Gastroesophageal sphincter (tissue), 4 donors: ENCODE results near the gene SLC18A2. TPM values are rescaled to one million over a fixed set of nuclear protein-coding genes. Genes with fewer than 3 reads are reported as not detected.
"Not testable (repeated sequence)": the region's sequence is repeated elsewhere in the genome, so short reads cannot be mapped to it uniquely, and the experiment has no call there.

Source experiments
- ATAC-seq: fragments of 150-250 bp; one replicate; pipeline ENCODE4 v1.9.1; 2016; ENCODE audit warnings: mild to moderate bottlenecking, moderate library complexity
- H3K27ac ChIP-seq, 4 donors: fragments of 200-600 bp; sonication (generic) in 3 of 4; 1 replicate in 3 of 4; 2 replicates in 1 of 4; pipeline ENCODE4 v1.5.1; 2016 to 2019
- H3K27me3 ChIP-seq: fragments of 200-600 bp; sonication (generic); one replicate; pipeline ENCODE4 v1.5.1; 2019
- H3K36me3 ChIP-seq, 2 donors: fragments of 200-600 bp; sonication (generic); one replicate each; pipeline ENCODE4 v1.5.1; 2019; ENCODE audit warnings: control low read depth in 1 of 2
- H3K4me1 ChIP-seq, 3 donors: fragments of 200-600 bp; sonication (generic); 1 replicate in 2 of 3; 2 replicates in 1 of 3; pipeline ENCODE4 v1.5.1; 2016 to 2019; ENCODE audit warnings: control low read depth in 2 of 3
- H3K4me3 ChIP-seq, 2 donors: fragments of 200-600 bp; sonication (generic); one replicate each; pipeline ENCODE4 v1.5.1; 2019; ENCODE audit warnings: mild to moderate bottlenecking in 1 of 2, moderate library complexity in 1 of 2
- H3K9me3 ChIP-seq, 3 donors: fragments of 200-600 bp; sonication (generic); one replicate each; pipeline ENCODE4 v1.5.1; 2017 to 2019; ENCODE audit warnings: control low read depth in 2 of 3
- CTCF ChIP-seq, 4 experiments: fragments of 200-600 bp in 2 of 4; fragments of 450-650 bp in 2 of 4; sonication (generic) in 1 of 4; IDR thresholded peaks; one replicate each; pipeline ENCODE4 v1.5.1; 2017 to 2019; ENCODE audit warnings: antibody characterized with exemption in 4 of 4, mild to moderate bottlenecking in 2 of 4, moderate library complexity in 2 of 4
- EP300 ChIP-seq: sonication (generic); formaldehyde crosslinking; IDR thresholded peaks from one replicate; pipeline ENCODE4 v1.6.1; 2017; ENCODE audit warnings: antibody characterized with exemption, mild to moderate bottlenecking
- POLR2A ChIP-seq, 2 donors: fragments of 450-650 bp; IDR thresholded peaks; one replicate each; pipeline ENCODE4 v1.6.1; 2017; ENCODE audit warnings: antibody characterized with exemption in 2 of 2, mild to moderate bottlenecking in 2 of 2, moderate library complexity in 1 of 2
- POLR2AphosphoS5 ChIP-seq: sonication (generic); formaldehyde crosslinking; IDR thresholded peaks from one replicate; pipeline ENCODE4 v1.6.1; 2017; ENCODE audit warnings: antibody characterized with exemption
- WGBS, 2 donors: methylation state at CpG; one replicate each; pipeline ENCODE4 v1.1.5; 2018; ENCODE audit warnings: low coverage in 1 of 2; 5-methylcytosine and 5-hydroxymethylcytosine counted together
- total RNA-seq, 4 donors: library from RNA; depleted of rRNA; stranded (reverse); fragments of >200 nt; gene quantifications; one replicate each; pipeline ENCODE4 v1.1.0, GENCODE V29; 2016

Gene SLC18A2
- total RNA-seq, 4 donors from 2014 or later: 0.82 to 1.9 (median 0.89) TPM

- H3K4me1 ChIP-seq: no peaks in the 10 kb centered on the region
These were observed 58.5 kb downstream of the SLC18A2 start for GRCh38 chr10:117299435-117299834.

DNA sequence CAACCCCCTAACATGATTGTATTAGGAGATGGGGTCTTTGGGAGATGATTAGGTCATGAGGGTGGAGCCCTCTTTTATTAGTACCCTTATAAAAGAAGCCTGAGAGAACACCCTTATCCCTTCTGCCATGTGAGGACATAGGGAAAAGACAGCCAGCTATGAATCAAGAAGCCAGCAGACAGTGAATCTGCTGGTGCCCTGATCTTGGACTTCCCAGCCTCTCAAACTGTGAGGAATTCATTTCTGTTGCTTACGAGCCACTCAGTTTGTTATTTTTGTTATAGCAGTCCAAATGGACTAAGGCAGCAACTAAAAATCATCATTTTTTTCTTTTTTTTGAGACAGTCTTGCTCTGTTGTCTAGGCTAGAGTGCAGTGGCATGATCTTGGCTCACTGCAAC is 59.8 kb downstream of the SLC18A2 start:
- Histone ChIP-seq H3K27ac (no peak overlapping the region), H3K4me3 (no peak overlapping the region), H3K36me3 (no peaks in the 10 kb centered on the region), H3K27me3 (no peaks in the 10 kb centered on the region), H3K4me1 (no peaks in the 10 kb centered on the region), H3K9me3 (no peaks in the 10 kb centered on the region)
- WGBS, 2 donors: 83 to 95% methylated on average over 1 of the region's 1 CpG
- TF ChIP-seq POLR2AphosphoS5 (no peak), POLR2A (IDR thresholded peaks at IDR 0.05) (no peak), EP300 (no peak), CTCF (IDR thresholded peaks at IDR 0.05) (no peak)
- no peak for ATAC-seq

More at GRCh38 chr10:117299435-117299834, 58.5 kb downstream of the SLC18A2 start:
- Histone ChIP-seq H3K4me3 (no peak overlapping the region), H3K9me3 (no peaks in the 10 kb centered on the region), H3K36me3 (no peaks in the 10 kb centered on the region), H3K27me3 (no peaks in the 10 kb centered on the region), H3K27ac (no peak overlapping the region)
- TF ChIP-seq CTCF (IDR thresholded peaks at IDR 0.05) (no peak), POLR2AphosphoS5 (no peak), EP300 (no peak), POLR2A (IDR thresholded peaks at IDR 0.05) (no peak)
- no peak for ATAC-seq

GRCh38 chr10:117303451-117303850 is 62.5 kb downstream of the SLC18A2 start:
- not testable (repeated sequence) for H3K9me3 ChIP-seq, ATAC-seq, H3K4me3 ChIP-seq, H3K4me1 ChIP-seq, H3K27ac ChIP-seq, H3K36me3 ChIP-seq, H3K27me3 ChIP-seq
- 94% methylated on average over 2 of the region's 3 CpGs for WGBS, 2 donors

DNA sequence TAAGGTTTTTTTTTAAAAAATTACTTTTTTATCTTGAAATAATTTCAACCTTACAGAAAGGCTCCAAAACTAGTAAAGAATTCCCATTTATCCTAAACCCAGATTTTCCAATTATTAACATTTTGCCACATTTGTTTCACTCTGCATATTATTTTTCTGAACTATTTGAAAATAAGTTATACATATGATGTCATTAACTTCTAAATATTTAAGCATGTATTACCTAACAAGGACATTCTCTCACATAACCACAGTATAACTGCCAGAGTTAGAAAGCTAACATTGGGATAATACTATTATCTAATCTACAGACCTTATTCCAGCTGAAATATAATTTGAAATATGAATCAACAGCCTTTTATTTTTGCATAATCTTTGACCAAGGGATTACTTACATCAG is 65.8 kb downstream of the SLC18A2 start:
- Histone ChIP-seq H3K4me3 (no peak overlapping the region), H3K27me3 (no peaks in the 10 kb centered on the region), H3K9me3 (no peaks in the 10 kb centered on the region), H3K27ac (no peak overlapping the region), H3K36me3 (no peaks in the 10 kb centered on the region), H3K4me1 (no peaks in the 10 kb centered on the region)
- ATAC-seq: no peak
- TF ChIP-seq EP300 (no peak), POLR2A (IDR thresholded peaks at IDR 0.05) (no peak), CTCF (IDR thresholded peaks at IDR 0.05) (no peak), POLR2AphosphoS5 (no peak)

GRCh38 chr10:117311261-117311660 is 70.3 kb downstream of the SLC18A2 start:
- TF ChIP-seq POLR2A (IDR thresholded peaks at IDR 0.05) (no peak), CTCF (IDR thresholded peaks at IDR 0.05) (no peak), EP300 (no peak), POLR2AphosphoS5 (no peak)
- Histone ChIP-seq H3K4me3 (no peak overlapping the region), H3K36me3 (peaks cover 0 to 1% of the 10 kb centered on the region in 2 donors), H3K9me3 (no peaks in the 10 kb centered on the region), H3K27me3 (no peaks in the 10 kb centered on the region), H3K27ac (no peak overlapping the region), H3K4me1 (no peaks in the 10 kb centered on the region)
- no peak for ATAC-seq
- 89 to 98% methylated on average over 5 of the region's 5 CpGs for WGBS, 2 donors

- H3K4me1 ChIP-seq: no peaks in the 10 kb centered on the region
- peaks cover 0 to 5% of the 10 kb centered on the region in 2 donors for H3K36me3 ChIP-seq
- no peak for ATAC-seq
- H3K27ac ChIP-seq: no peak overlapping the region
- 92 to 97% methylated on average over 4 of the region's 4 CpGs for WGBS, 2 donors
- no peaks in the 10 kb centered on the region for H3K27me3 ChIP-seq
- TF ChIP-seq CTCF (IDR thresholded peaks at IDR 0.05): no peak
- no peak for TF ChIP-seq POLR2A (IDR thresholded peaks at IDR 0.05)
- TF ChIP-seq EP300: no peak
- no peak for TF ChIP-seq POLR2AphosphoS5
- no peak overlapping the region for H3K4me3 ChIP-seq
- no peaks in the 10 kb centered on the region for H3K9me3 ChIP-seq
These were observed 71.5 kb downstream of the SLC18A2 start for GRCh38 chr10:117312430-117312829.
